Calu3 (cell line): ENCODE data around the gene EHD2. TPM values are rescaled to one million over a fixed set of nuclear protein-coding genes. Genes with fewer than 3 reads are reported as not detected.
"Not testable (repeated sequence)": the region's sequence is repeated elsewhere in the genome, so short reads cannot be mapped to it uniquely, and the experiment has no call there.

ENCODE experiments used
- BruUV-seq: library from RNA; stranded (reverse); fragments of 400-500 nt; replicated peaks from 2 replicates; lab custom pipeline; 2021; lab: Mats Ljungman, UMichigan
- CTCF ChIA-PET: fragments of 300-600 bp; sonication (Branson Sonifier 250); formaldehyde crosslinking; loops from one replicate; lab custom pipeline; 2022; ENCODE audit warnings: antibody characterized with exemption; lab: Charles Lee
- DNase-seq: peaks from one replicate; pipeline ENCODE4 v3.0.0; 2022
- H3K27ac Mint-ChIP-seq: one replicate; pipeline ENCODE4 v1.8.0; 2022; ENCODE audit warnings: mixed read lengths; ENCODE audit not compliant: unreplicated experiment
- H3K27me3 Mint-ChIP-seq: one replicate; pipeline ENCODE4 v1.8.0; 2022; ENCODE audit warnings: mixed read lengths; ENCODE audit not compliant: unreplicated experiment
- H3K36me3 Mint-ChIP-seq: one replicate; pipeline ENCODE4 v1.8.0; 2022; ENCODE audit warnings: mild to moderate bottlenecking, moderate library complexity, mixed read lengths; ENCODE audit not compliant: insufficient read depth, unreplicated experiment
- H3K4me1 Mint-ChIP-seq: one replicate; pipeline ENCODE4 v1.8.0; 2022; ENCODE audit warnings: mild to moderate bottlenecking, low read depth, mixed read lengths; ENCODE audit not compliant: unreplicated experiment
- H3K4me3 Mint-ChIP-seq: one replicate; pipeline ENCODE4 v1.8.0; 2022; ENCODE audit warnings: mild to moderate bottlenecking, low read depth, moderate library complexity, mixed read lengths; ENCODE audit not compliant: unreplicated experiment
- H3K9me3 Mint-ChIP-seq: one replicate; pipeline ENCODE4 v1.8.0; 2022; ENCODE audit warnings: low read depth, mixed read lengths; ENCODE audit not compliant: unreplicated experiment
- CTCF ChIP-seq: fragments of 200-600 bp; IDR thresholded peaks from one replicate; pipeline ENCODE4 v1.8.0; 2022; ENCODE audit warnings: antibody characterized with exemption; ENCODE audit not compliant: unreplicated experiment
- intact Hi-C: fragments of 100-400 bp; cut with micrococcal nuclease; formaldehyde crosslinking; loops from one replicate; pipeline ENCODE4 v1.10.0; 2022; ENCODE audit not compliant: unreplicated experiment
- total RNA-seq: library from RNA; stranded (reverse); gene quantifications from 2 replicates; pipeline ENCODE4 v1.2.3, GENCODE V29; 2022

The EHD2 gene
- total RNA-seq, 1 experiment from 2014 or later, result 52.3 TPM

GRCh38 chr19:47726467-47726866, 13.2 kb downstream of the EHD2 start:
- no peak for DNase-seq
- H3K36me3 Mint-ChIP-seq, result peaks cover 62% of the 10 kb centered on the region
- H3K27me3 Mint-ChIP-seq, result no peaks in the 10 kb centered on the region
- no peak for TF ChIP-seq CTCF
- CTCF ChIA-PET, result interaction anchor here (0.6 kb wide), 1 partner anchor 17 kb away, joined by 3 read pairs; no protein-coding TSS in a partner anchor
- intact Hi-C loops, result no loop called here
- no TSS peak for BruUV-seq
- H3K4me3 Mint-ChIP-seq, result no peak overlapping the region
- H3K27ac Mint-ChIP-seq, result no peak overlapping the region
- no peaks in the 10 kb centered on the region for H3K9me3 Mint-ChIP-seq
- peaks cover 45% of the 10 kb centered on the region for H3K4me1 Mint-ChIP-seq

- BruUV-seq, H3K9me3 Mint-ChIP-seq, CTCF ChIA-PET, H3K27me3 Mint-ChIP-seq, DNase-seq: not testable (repeated sequence)
- Mint-ChIP-seq H3K36me3 (peaks cover 62% of the 10 kb centered on the region), H3K27ac (peak overlapping the region; percentile 96), H3K4me1 (peaks cover 45% of the 10 kb centered on the region), H3K4me3 (peak overlapping the region; percentile 85)
- intact Hi-C loops, result loop anchor here (2.0 kb wide), 1 partner anchor 17 kb away; the partner anchor contains the start of gene NOP53
Observed at GRCh38 chr19:47728295-47728694, 15.1 kb downstream of the EHD2 start.

GRCh38 chr19:47729468-47729798, 16.2 kb downstream of the EHD2 start:
- no TSS peak for BruUV-seq
- Mint-ChIP-seq H3K4me1 (peaks cover 45% of the 10 kb centered on the region), H3K27me3 (no peaks in the 10 kb centered on the region), H3K27ac (peak overlapping the region; percentile 96), H3K4me3 (peak overlapping the region; percentile 85), H3K36me3 (peaks cover 62% of the 10 kb centered on the region), H3K9me3 (no peaks in the 10 kb centered on the region)
- DNase-seq, result peak; percentile 92
- CTCF ChIA-PET, result interaction anchor here (1.4 to 1.9 kb wide), 3 partner anchors 14 to 16 kb away, joined by 3 to 16 read pairs (median 6); partner anchors contain the start of genes EHD2 and NOP53
- intact Hi-C loops, result loop anchor here (2.0 kb wide), 1 partner anchor 15 kb away; the partner anchor contains the start of gene NOP53
- TF ChIP-seq CTCF, result no peak

- peak; percentile 96 for DNase-seq
- Mint-ChIP-seq H3K27me3 (no peaks in the 10 kb centered on the region), H3K4me1 (peaks cover 45% of the 10 kb centered on the region), H3K9me3 (no peaks in the 10 kb centered on the region), H3K36me3 (peaks cover 60% of the 10 kb centered on the region), H3K27ac (peak overlapping the region; percentile 96), H3K4me3 (peak overlapping the region; percentile 85)
- TSS peak; percentile 59 for BruUV-seq
- CTCF ChIA-PET, result interaction anchor here (1.4 to 1.9 kb wide), 3 partner anchors 13 to 17 kb away, joined by 3 to 16 read pairs (median 6); partner anchors contain the start of genes EHD2 and NOP53
- intact Hi-C loops, result loop anchor here (2.0 kb wide), 1 partner anchor 15 kb away; the partner anchor contains the start of gene NOP53
- no peak for TF ChIP-seq CTCF
Observed at GRCh38 chr19:47729799-47730520, 16.7 kb downstream of the EHD2 start.

GRCh38 chr19:47730521-47730889, 17.3 kb downstream of the EHD2 start:
- H3K4me3 Mint-ChIP-seq, result peak overlapping the region; percentile 85
- intact Hi-C loops, result no loop called here
- peak overlapping the region; percentile 96 for H3K27ac Mint-ChIP-seq
- no peaks in the 10 kb centered on the region for H3K9me3 Mint-ChIP-seq
- CTCF ChIA-PET, result interaction anchor here (1.4 to 1.9 kb wide), 3 partner anchors 13 to 17 kb away, joined by 3 to 16 read pairs (median 6); partner anchors contain the start of genes EHD2 and NOP53
- DNase-seq, result no peak
- no peak for TF ChIP-seq CTCF
- peaks cover 59% of the 10 kb centered on the region for H3K36me3 Mint-ChIP-seq
- no peaks in the 10 kb centered on the region for H3K27me3 Mint-ChIP-seq
- peaks cover 45% of the 10 kb centered on the region for H3K4me1 Mint-ChIP-seq
- no TSS peak for BruUV-seq
